Fibroblast of peridontal ligament (primary cell): Measurements from ENCODE around the gene PLEKHG7.
"Not testable (repeated sequence)": the region's sequence is repeated elsewhere in the genome, so short reads cannot be mapped to it uniquely, and the experiment has no call there.

Experiments used
- DNase-seq: peaks from one replicate; pipeline ENCODE4 v3.0.0-alpha.2; 2010; ENCODE audit errors: extremely low read depth

Gene PLEKHG7

DNA sequence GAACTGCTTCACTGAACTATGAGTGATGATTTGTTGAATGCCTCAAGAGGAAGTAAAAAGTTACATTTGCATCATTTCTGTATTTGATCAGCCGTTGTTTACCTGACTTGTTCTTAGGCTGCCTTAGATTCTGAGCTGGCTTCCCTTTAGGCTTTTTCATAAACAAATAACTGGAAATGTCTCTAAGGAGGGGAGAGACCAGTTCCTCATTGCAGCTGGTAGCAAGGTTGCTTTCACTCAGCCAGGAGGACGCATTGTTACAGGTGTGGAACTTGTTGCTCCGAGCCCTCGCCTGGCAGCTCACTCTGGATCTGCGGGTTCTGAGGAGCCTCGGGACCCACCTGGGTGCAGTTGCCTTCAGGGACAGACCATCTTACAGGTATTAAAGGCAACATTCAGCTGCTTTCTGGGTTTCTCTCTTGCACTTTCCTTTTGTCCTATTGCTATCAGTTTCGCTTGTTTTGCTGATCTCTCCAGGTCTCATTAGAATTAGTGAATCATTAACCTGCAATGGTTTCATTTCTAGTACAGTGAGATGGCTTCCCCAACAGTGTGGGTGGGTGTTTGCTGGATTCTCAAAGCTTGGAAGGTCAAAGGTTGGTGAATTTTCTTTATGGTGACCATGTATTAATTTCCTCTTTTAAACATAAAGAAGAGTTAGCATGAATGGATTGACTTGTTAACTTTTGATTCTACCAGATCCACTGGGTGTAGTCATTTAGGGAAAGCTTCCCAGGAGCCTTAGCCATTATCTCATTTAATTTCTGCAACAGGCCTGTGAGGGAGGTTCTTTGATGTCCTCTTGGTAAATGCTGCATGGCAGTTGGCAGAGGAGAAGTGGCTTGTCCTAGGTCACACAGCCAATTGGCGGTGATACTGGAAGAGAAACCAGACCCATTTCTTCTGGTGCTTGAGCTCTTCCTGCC is at the start of gene PLEKHG7:
Gene PLEKHG7 (plus strand): TSS at position 236 of the 926 bp plus-strand sequence. CDS start 3,643 bp downstream, outside the sequence.
- DNase-seq = no peak

DNA sequence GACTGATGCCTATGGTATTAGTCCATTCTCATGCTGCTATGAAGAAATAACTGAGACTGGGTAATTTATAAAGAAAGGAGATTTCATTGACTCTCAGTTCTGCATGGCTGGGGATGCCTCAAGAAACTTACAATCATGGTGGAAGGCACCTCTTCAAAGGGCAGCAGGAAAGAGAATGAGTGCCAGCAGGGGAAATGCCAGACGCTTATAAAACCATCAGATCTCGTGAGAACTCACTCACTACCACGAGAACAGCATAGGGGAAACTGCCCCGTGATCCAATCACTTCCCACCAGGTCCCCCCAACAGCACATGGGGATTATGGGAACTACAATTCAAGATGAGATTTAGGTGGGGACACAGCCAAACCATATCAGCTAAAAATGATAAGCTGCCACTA is 48.5 kb upstream of the PLEKHG7 start:
- DNase-seq = not testable (repeated sequence)

DNA sequence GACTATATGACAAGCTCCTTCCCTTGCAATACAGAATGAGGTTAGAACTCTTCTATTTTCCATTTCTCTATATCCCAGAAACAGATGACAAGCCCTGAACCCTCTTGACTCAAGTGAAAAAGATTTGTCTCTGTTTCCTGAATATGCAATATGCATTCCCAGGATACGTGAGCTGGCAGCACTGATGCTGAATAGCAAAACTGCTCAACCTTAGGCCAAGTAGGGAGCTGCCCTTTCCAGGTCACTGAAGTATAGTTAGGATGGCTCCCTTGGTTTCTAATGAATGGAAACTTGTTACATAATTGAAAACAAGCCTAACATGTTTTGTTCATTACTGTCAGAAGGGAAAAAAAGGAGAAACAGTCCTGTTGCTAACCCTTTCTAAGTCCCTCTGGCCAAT is 47.9 kb upstream of the PLEKHG7 start:
- DNase-seq = peak; percentile 96

DNA sequence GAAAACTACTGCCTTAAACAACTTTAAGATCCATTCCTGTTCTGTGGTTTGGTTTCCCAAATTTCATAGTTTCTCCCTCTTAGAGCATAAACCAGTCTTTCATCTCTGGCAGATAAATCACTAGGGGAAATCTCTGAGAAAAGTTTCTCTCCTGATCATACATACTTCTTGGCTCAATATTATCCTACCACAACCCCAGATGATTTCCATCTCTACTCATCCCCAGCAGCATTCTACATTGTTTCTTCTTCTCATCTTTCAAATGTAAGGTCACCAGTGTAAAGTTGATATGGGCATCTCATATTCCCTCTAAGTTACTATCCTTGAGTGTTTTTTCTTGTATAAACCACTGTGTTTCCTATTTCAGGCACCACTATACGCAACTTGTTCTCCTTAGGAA is 45.9 kb upstream of the PLEKHG7 start:
- peak; percentile 73 for DNase-seq

- DNase-seq = no peak
These were observed 45.0 kb upstream of the PLEKHG7 start for GRCh38 chr12:92657770-92658169.

DNA sequence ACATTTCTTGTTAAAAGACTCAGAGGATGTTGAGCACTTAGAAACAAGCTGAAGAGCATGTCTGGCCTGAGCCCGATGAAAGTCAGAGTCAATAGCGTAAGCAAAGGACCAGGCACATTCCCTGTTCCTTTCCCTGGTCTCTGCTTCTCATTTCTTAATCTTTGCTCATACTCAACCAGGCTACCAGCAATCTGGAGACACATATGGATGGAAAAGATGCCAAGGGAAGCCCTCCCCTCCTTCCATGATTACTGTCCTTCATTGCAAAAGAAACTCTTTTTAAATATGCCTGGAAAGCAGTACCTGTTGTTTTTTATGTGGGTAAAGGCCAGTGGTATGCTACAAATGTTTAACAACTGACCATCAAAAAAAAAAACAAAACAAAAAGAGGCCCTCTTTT is 44.2 kb upstream of the PLEKHG7 start:
- DNase-seq = no peak

GRCh38 chr12:92661269-92661668 is 41.5 kb upstream of the PLEKHG7 start:
- no peak for DNase-seq

DNA sequence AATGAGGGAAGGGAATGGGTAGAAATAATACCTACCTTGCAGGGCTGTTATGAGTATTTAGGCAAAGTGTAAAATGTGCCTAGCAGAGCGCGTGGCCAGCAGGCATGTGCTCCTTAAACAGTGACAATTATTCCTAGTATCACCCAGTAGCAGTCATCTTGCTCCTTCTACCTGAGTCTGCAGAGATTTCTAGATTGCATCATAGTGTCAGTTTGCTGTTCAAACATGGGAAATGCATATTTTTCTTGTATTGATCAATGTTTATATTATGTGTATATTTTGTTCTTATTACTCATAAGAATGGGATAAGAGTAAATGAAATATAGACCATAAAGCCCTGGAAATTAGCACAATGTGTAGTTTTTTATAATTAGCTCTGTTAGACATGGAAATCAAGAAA is 37.3 kb upstream of the PLEKHG7 start:
- DNase-seq = no peak

DNA sequence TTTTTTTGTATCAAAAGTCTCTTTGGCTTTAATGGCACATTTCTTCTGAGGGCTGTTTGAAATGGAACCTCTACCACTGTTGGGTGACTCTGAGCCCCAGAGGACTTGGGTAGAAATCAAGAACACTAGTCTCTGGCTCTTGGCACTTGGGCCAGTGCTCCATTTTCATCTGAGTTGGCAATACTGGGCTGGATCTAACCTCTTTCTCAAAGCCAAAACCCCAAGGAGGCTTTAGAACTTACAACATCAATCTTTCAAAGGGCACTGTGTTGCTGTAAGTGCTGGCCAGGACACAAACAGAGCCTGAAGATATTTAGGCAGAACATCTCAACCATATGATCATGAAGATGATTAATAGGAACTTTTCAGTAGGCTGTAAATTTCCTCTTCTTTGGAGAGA is 34.0 kb upstream of the PLEKHG7 start:
- DNase-seq = peak; percentile 12

- DNase-seq = not testable (repeated sequence)
These were observed 31.3 kb upstream of the PLEKHG7 start for GRCh38 chr12:92671524-92671923.

DNA sequence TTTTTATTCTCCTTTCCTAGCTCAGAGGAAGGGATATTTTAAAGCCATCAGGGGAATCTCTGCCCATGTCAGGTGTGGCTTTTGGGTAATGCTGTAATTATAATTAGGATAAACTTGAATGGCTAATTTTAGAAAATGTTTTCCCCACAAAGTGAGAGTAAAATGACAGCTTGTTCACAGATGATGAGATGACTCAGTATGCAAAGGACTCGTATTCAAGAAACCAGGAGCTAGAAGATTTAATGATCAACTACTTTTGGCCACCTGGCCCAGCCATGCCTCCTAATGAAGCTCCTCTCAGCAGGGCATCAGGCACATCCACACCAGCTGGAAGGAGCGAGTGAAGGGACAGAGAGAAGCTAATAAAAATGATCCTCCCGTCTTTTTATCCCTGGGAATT is 29.0 kb upstream of the PLEKHG7 start:
- no peak for DNase-seq

- DNase-seq = no peak
These were observed 28.3 kb upstream of the PLEKHG7 start for GRCh38 chr12:92674500-92674899.

- DNase-seq = no peak
These were observed 27.5 kb upstream of the PLEKHG7 start for GRCh38 chr12:92675092-92675865.

- no peak for DNase-seq
These were observed 26.1 kb upstream of the PLEKHG7 start for GRCh38 chr12:92676710-92677109.

- no peak for DNase-seq
These were observed 12.2 kb upstream of the PLEKHG7 start for GRCh38 chr12:92690601-92691000.

- DNase-seq = no peak
These were observed 7.7 kb upstream of the PLEKHG7 start for GRCh38 chr12:92695056-92695455.

GRCh38 chr12:92695577-92695976 is 7.2 kb upstream of the PLEKHG7 start:
- DNase-seq = no peak

GRCh38 chr12:92696216-92696615 is 6.6 kb upstream of the PLEKHG7 start:
- DNase-seq = peak; percentile 89

- no peak for DNase-seq
These were observed 4.3 kb upstream of the PLEKHG7 start for GRCh38 chr12:92698474-92698873.

DNA sequence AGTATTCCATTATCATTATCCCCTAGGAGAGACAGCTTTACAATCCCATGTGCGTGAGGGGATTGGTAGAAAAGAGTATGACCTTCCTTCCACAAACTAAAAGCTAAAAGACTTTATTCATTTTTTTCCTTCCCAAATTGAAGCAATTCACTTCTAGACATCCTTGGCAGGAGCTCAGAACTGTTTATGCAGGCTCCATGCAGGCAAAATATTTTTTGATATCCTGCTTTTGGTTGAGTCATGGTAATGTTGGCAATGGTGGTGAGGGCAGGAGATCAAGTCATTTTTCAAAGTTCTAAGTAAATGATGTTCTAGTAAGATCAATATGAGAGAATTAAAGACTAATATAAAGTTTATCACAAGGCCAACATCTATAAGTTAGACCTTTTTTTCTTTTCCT is 1.3 kb upstream of the PLEKHG7 start:
- peak; percentile 62 for DNase-seq

DNA sequence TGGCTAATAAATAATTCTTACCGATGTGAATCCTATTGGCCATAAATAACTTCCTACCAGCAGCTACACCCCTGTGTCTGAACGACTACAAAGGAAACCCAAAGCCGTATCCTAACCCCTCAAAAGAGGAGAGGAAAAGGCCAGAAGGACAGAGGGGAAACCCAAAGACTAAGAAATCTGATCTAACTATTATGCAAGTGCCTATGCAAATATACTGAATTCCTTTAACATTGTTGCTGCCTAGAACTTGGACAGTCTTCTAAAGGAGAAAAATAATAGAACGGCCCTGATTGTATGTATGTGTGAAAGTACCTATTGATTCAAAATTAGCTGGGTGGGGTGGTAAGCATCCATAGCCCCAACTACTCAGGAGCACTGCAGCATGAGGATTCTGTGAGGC is 997 bp downstream of the PLEKHG7 start:
- DNase-seq = no peak

DNA sequence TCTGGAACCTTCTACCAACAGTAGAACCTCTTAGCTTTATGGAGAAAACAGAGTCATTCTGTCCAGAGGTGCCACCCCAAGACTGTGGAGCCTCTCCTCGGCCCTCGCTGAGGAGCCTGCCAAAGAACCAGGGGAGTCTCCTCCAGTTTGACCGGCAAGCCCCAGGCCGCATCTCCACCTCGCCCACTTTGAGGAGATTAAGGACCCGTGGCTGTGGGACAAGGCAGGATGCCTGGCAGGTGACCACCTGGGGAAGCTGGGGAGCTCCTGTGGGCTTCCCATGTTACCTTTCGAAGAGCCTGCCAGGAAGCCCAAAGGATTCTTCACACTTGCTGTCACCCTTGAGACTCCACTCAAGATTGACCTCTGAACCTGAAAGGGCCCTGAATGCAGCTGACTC is 3.8 kb downstream of the PLEKHG7 start:
- no peak for DNase-seq

DNA sequence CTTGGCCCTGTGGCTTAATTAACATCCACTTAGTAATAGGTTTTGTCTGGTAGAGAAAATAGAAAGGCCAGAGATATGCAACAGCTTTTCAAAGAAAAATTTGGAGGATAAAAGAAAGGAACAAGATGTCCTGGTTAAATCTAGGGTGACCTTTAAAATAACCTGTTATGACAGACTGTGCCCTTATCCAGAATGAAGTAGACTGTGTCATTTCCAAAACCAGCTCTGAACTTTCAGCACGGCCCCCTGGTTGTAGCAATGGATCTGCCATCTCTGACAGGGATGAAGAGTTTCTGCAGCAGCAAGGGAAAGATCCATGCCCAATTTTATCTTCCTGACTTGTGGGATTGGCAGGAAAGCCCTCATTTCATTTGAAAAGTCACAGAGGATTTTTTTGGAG is 5.1 kb downstream of the PLEKHG7 start:
- no peak for DNase-seq
